ENCODE measurements around the gene COX19. TPM values are rescaled to one million over a fixed set of nuclear protein-coding genes. Genes with fewer than 3 reads are reported as not detected.

Gene COX19
- total RNA-seq, 1 donor from 2014 or later = 9.5 TPM

DNA sequence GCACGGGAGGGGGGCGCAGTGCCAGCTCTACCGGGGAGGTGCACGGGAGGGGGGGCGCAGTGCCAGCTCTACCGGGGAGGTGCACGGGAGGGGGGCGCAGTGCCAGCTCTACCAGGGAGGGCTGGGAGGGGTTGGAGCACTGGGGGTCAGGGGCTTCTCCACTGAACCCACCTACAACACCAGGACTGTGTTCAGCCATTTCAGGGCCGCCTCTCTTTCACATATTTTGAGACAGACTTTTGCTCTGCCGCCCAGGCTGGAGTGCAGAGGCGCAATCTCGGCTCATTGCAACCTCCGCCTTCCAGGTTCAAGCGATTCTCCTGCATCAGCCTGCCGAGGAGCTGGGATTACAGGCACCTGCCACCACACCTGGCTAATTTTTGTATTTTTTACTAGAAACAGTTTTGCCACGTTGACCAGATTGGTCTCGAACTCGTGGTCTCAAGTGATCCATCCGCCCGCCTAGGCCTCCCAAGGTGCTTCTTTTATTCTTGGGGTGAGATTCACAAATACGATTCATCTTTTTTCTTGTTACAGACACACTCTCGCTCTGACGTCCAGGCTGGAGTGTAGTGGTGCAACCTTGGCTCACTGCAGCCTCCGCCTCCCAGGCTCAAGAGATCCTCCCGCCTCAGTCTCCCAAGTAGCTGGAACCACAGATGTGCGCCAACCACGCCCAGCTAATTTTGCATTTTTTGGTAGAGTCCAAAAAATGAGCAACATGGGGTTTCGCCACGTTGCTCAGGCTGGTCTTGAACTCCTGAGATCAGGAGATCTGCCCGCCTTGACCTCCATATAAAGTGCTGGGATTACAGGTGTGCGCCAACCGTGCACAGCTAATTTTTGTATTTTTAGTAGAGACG is 57.9 kb downstream of the COX19 start:
- no peak for DNase-seq (ENCODE audit: extremely low read depth, low read depth, low spot score)

DNA sequence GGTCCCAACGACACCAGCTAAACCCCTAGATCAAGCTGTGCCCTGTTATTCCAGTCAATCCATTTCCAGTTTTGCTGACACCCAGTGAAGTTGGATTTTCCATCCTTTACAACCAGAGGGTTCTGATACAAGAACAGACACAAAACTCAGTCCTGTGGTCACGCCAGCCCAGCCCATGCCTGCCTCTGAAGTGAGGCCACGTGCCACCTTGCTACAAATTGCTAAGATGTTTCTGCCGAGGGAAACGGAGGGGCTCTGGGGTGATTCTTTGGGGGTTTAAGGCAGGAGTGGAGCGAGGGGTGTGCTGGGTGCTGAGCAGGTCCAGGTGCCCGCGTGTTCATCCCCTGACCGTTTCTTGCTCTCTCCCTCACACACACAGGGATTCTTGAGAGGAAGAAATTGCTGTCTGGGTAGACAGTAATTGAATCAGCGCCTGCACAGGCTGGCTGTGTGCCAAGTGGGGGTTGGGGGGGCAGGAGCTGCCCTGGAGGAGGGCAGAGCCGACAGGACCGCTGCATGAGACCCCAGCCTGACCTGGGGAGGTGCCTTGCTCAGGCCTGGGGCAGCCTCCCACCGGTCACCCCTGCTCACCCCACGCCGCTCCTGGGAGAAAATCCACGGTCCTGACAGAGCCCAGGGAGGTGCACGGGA is 58.9 kb downstream of the COX19 start:
- no peak for DNase-seq (ENCODE audit: extremely low read depth, low read depth, low spot score)

Other genes starting within 250 kb of the COX19 start
- gene DNAAF5, start 248.8 kb downstream of the COX19 start, total RNA-seq = 48.7 and 50.2 TPM in 2 replicates
- gene PRKAR1B, start 248.3 kb downstream of the COX19 start, total RNA-seq = 31.9 and 34.3 TPM in 2 replicates
- 154 and 208 TPM in 2 replicates for gene SUN1, start 143.1 kb downstream of the COX19 start, total RNA-seq
- 35.7 and 41.9 TPM in 2 replicates for gene GET4, start 99.0 kb downstream of the COX19 start, total RNA-seq
- gene ADAP1, start 20.9 kb downstream of the COX19 start, total RNA-seq = 3.0 and 5.1 TPM in 2 replicates
- gene CYP2W1, start 7.6 kb upstream of the COX19 start, total RNA-seq = not detected in 2 replicates
- gene GPR146, start 69.0 kb upstream of the COX19 start, total RNA-seq = 5.4 and 33.5 TPM in 2 replicates
- 1.4 and 1.8 TPM in 2 replicates for gene GPER1, start 112.6 kb upstream of the COX19 start, total RNA-seq
- 18.1 and 23.5 TPM in 2 replicates for gene ZFAND2A, start 184.6 kb upstream of the COX19 start, total RNA-seq